GM18907 (cell line): ENCODE data around the gene STRADA.

Experiments
- ATAC-seq: cut with Tn5 transposase; IDR thresholded peaks from one replicate; pipeline ENCODE4 v1.9.1; 2021; ENCODE audit warnings: mild to moderate bottlenecking, moderate library complexity; ENCODE audit not compliant: unreplicated experiment

STRADA gene

DNA sequence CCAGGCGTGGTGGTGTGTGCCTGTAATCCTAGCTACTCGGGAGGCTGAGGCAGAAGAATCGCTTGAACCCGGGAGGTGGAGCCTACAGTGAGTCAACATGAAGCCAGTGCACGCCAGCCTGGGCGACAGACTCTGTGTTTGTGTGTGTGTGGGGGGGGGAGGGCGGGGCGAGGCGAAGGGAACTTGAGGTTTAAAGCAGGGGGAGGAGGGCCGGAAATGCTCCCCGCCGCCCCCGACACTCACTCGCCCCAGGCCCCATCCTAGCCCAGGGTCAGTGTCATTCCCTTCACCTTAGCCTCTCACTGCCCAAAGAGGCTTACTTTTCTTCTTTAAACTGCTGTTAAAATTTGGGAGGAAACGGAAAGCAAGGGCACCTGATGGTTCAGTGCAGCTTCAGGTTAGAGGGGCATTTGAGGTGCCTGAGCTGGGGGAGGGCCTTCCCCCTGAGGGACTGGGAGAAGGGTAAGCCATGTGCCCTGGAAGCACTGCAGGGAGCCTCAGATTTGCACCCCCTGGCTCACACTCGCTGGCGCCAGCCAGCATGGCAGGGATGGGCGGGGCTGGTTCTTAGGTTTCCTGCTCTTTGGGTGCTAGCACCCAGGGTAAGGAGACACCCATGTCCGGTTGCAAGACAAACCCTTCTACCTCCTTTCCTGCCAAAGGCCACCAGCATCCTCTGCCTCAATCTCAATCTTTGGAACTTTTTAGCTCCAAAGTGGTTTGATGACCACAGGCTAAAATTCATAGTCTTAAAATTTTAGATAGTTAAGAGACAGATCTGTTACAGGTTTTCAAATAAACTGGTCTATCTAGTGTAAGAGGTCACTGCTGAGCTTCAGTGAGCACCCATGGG is 39.5 kb downstream of the STRADA start:
- no peak for ATAC-seq

DNA sequence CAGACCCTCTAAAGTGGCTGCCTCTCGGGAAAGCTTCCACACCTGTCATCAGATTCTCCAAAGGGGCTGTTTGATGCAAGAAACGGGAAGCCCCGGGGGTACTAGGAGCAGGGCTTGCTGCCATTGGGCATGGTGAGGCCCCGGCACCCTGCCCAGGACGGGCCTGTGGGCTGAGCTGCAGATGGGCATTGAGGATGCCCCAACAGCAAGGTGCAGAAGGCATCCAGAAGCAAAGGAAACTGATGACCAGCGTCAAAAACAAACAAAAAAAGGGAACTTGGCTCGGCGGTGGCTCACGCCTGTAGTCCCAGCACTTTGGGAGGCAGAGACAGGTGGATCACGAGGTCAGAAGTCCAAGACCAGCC is 40.2 kb downstream of the STRADA start:
- no peak for ATAC-seq

DNA sequence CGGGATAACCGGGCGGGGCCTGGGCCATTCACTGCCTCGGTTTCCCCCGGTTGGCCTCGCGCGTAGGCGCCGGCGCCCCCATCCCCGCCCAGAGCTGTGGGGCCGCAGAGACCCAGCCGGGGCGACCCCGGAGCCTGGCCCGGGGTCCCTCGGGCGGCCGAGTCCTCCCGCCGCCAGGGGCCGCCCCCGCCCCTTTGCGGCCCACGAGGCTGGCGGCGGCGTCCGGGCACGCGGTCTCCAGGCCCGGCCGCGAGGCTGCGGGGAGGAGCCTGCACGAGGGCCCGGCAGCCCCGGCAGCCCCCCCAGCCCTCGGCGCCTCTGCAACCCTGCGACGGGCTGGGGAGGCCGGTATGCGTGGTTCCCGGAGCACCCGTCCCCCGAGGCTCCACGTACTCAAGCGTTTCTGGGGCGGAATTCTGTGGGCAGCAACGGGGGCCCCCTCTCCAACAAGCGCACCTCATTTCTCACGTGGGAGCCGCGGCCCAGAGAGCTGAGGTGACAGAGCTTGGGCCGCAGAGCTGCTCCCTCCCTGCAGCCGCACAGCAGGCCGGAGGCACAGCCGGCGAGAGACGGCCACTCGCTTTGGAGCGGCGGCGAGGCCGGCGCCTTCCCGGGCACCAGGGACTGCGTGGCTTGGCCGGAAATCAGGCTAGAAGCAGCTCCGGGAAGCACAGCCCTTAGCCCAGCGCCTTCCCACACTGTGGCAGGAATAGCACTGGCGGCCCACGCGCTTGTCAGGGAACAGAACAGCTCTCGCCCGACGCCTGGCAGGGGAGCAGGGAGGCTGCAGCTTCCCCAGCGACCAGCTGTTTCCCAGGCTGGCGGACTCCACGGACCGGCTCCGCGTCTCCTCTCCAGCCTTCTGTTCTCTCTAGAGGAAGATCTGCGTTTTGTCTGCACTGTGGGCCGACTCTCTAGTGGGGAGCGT is 40.8 kb downstream of the STRADA start:
- ATAC-seq = no peak

DNA sequence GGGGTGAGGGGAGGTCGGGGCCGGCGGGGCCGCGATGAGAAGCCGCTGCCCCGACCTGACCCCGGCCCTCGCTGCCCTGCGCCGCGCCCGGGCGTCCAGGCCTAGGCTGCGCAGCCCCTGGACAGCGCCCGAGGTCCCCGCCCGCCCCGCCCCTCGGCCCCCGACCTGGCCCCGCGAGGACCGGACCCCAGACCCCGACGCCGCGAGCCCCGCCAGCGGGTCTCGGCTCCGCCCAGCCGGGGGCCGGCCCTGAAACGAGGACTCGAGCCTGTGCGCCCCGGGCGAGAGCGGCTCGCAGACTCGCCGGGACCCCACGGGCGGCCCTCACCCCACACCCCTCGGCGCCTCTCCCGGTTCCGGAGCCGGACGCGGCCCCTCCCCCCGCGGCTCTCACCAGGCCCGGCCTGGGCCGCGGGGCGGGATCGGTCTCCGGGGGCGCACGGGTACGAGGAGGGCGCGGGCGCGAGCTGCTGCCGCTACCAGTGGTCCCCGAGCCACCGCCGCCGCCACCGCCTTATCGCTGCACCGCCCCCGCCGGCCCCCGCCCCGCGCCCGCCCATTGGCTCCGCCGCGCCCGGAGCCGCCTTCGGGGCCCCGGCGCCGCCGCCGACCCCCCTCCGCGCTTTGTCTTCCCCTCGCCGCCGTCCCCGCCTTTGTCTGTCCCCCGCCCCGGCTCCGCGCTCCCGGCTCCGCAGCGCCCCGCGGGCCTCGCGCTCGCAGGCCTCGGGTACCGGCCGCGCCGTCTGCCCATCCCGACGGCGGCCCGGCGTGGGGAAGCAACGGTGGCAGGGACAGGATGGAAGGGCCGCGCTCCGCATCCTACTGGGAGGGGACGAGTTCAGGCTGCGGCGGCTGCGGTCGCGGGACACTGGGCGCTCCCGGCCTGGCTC is 41.7 kb downstream of the STRADA start, which contains the start of gene LIMD2:
LIMD2 (minus strand) TSS at position 488 of the 890 bp plus-strand sequence. CDS start 827 bp downstream, outside the sequence.
- peak; percentile 13 for ATAC-seq

DNA sequence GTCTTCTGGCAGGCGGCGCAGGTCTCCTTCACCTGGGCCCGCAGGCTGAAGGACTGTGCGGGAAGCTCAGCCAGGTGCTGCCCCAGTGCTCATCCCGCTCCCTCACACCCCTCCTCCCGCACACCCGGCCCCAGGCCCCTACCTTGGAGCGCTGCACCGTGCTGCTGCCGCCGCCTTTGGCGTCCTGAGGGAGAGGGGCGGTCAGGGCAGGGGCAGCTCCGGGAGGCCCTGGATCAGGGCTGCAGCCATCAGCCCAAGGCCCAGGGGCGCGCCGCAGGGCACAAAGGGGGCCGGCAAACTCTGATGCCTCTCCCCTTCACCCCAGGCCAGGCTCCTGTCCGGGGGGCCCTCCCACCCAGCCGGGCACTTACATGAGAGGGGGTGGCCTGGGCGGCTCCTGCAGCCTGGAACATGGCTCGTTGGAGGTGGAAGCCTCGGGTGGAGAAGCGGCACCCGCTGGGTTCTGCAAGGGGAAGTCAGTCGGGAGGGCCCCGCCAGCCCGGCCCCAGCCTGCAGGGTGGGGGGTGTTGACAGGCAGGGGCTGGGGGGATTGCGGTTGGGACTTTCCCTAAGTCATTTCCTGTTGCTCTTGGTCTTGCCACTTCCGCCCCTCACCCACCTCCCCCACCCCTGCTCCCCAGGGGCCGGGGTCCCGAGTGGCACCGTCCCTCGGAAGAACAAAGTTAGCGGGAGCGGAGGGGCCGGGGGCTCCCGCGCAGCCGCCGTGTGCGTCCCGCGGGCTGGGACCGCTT is 42.5 kb downstream of the STRADA start:
- peak; percentile 39 for ATAC-seq

DNA sequence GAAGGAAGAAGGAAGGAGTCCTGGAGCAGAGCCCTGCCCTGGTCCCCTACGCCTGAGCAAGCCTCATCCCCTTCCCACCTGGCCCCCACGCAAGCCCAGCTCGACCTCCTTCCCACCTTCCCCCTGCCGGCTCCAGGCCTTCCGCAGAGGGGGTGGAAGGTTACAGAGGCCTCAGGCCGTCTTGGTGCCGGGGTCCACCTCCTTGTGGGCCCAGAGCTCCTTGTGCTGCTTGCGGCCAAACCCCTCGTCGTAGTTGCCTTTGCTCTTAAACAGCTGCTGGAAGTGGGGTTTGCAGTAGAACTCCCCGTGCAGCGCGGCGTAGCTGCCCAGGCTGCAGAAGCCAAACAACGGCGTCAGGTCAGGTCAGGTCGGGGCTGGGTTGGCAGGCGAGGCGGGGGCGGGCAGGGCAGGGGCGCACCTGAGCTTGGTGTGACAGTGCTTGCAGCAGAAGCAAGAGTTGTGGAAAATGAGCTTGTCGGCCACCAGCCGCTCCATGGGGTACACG is 43.2 kb downstream of the STRADA start:
- no peak for ATAC-seq

DNA sequence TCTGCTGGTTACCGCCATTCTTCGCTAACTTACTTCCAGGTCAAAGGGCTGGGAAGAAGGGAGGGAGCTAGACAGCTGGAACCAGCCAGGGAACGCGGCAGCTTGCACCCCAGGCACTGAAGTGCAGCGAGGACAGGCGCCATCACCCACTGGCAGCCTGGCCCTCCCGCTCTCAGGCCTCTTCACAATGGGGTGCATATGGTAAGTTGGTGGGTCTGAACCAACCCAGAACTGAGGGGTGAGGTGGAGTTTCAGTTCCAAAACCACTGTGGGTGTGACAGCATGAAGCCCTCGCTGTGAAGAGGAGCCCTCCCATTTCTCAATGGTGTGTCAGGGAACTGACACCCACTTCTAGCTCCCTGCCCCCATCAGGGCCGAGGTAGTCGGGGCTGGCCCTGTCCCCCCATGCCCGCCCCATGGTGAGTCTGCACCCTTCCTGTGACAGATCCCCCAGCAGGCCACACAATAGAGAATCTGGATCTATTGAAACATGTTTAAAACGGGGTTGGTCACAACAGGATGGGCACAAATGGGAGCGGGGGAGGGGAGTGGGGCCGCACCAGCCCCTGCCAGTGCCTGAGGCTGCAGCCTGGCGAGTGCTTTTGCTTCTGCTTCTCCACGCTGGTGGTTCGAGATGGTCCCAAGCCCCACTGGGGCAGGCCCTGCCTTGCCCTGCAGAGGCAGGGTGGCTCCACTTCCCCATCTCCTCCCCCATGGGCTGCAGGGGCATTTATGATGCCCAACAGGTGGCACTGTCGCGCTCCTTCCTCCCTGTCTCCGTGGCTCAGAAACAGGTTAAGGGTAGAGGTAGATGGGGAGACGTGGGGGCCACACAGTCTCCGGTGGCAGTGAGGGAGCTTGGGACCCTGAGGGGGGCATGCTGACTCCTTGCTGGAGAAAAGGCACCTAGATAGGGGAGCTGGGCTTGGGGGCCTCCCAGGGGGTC is 44.0 kb downstream of the STRADA start:
- peak; percentile 26 for ATAC-seq

DNA sequence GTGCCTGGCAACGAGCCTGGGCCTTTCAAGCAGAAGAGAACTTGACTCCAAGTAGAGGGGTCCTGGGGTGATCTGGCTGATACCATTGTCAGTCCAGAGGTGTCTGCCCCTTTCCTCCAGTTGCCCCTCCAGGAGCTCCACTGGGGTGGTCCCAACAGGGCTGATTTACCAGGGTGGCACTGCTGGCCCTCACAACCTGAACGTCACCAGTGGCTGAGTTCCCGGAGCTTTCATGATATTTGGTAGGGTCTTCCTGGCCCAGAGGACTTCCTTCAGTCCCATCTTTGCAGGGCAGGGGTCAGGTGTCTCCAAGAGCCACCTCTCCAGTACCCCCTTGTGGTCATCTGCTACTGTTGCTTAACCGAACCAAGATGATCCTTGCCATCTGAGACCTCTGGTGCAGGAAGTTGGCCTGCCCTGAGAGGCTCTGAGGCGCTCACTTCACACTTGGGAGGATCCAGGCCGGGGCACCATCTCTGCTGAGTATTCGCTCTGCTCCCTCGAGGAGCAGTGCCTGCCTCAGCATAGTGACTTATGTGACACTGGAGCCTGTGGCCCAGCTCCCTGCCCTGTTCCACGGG is 45.1 kb downstream of the STRADA start:
- ATAC-seq = no peak

DNA sequence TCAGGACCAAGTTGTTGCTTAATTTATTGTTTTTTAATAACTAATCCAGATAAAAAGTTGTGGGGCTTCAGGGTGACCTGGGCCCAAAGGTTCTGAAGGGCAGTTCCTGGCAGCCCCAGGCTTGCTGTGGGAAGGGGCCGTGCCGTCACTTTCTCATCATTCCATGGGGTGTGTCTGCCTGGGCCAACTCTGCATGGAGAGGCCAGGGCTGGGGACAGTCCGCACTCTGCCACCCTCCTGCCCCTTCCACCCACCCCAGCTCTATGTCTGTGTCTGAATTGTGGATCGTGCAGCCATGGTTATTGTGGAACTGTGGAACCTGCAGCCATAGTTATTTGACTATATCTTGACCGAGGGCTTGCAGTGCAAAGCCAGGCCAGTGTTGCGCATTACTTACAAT is 45.7 kb downstream of the STRADA start:
- ATAC-seq = no peak

DNA sequence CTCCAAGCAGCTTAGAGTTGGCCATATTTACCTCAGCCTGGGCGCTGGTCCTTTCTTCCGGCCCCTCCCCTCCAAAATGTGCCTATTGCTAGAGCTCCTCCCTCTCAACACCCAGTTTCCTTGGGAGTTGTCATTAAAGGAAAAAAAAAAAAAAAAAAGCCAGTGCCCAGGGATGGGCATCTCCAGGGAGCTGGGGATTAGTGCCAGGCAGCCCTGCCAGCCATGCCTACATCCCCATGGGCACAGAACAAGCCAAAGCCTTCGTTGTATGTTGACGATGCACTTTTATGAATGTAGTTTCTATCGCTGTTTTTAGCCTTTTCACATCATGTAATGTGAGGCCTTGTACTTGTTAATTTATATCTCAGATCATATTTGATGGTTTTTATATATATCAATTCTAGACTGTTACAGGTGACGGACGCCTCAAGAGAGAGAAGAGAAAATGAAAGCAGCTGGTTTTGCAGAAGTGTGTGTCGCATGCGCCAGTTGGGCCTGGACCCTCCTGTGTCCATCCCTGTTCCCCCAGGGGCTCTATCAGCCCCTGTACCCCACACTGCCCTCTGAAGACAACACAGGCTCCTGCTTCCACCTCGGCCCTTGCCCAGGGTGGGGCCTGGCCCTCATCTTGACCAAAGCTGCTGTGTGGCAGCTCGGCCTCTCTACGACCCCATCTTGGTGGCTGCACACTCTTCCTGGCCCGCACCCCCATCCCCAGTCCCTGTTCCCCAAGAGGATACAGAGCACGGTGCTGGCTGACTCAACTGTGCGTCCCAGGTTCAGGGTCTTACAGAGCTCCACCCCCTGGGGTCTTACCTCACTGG is 46.4 kb downstream of the STRADA start:
- no peak for ATAC-seq

DNA sequence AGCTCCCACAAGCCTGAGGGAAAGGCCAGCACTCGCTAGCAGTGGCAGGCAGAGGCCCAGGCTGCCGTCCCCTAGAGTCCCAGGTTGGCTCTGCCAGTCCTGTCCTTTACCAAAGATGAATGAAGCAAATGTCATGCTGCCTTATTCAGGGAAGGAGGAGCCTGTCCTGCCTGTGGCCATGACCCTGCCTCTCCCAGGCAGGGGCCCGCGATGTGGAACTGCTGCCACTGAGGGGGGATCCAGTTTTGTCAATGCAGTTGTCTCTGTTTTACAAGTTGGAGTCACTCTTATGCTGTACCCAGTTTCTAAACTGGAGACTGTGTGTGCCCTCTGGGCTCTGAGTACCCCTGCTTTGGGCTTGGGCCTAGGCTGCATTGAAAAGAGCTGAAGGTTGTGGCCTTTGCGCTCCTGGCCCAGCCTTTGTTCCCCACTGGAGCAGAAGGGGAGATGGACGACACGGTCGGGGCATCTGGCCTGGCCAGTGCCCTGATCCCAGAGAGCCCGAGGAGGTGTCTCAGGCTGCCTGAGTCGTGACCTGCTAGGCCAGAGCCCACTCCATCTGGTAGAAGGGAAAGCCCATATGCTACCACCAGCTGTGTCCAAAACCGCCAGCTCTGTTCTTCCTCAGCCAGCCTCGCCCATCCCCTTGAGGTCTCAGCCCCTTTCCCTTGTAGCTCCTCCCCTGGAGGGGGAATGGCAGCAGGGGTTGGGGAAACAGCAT is 47.2 kb downstream of the STRADA start:
- ATAC-seq = no peak

DNA sequence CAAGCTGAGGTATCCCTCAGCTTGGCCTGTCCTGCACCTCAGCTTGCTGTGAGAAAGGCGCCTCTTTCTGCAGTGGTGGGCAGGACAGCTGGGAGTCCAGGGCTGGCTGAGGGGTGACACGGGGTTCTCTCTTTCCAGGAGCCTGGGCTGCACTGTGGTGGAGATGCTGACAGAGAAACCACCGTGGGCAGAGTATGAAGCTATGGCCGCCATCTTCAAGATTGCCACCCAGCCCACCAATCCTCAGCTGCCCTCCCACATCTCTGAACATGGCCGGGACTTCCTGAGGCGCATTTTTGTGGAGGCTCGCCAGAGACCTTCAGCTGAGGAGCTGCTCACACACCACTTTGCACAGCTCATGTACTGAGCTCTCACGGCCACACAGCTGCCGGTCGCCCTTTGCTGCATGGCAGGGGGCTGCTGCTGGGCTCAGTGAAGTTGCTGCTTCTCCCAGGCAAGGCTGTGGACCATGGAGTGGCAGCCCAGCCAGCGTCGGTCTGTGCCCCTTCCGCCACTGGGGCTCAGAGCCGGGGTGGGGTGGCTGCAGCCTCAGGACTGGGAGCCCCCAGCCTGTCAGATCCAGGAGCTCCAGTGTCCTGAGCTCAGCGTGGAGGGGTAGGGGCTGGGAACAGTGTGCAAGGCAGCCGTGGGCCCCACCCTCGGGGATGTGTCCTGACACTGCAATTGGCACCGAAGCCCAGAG is 48.0 kb downstream of the STRADA start:
- no peak for ATAC-seq

DNA sequence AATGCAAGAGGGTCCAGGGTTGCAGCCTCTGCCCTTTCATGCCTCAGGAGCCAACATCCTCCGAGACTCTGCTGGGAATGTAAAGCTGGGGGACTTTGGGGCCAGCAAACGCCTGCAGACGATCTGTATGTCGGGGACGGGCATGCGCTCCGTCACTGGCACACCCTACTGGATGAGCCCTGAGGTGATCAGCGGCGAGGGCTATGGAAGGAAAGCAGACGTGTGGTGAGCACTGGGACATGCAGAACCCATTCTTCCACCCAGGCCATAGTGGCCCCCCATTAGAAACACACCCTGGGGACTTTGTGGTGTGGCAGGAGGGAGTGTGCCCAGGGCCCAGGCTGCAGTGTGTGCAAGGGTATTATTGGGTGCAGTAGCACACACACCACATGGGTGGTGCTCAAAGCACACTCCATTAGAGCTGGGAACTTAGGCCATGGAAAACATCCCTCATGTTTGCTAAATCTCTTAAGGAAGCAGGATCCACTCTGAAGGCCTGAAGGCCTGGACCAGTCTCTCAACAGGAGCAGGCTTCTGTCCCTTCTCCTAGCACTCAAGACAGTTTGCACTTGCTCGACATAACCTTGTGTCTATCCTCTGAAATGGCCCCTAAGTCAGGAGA is 49.3 kb downstream of the STRADA start:
- ATAC-seq = no peak

DNA sequence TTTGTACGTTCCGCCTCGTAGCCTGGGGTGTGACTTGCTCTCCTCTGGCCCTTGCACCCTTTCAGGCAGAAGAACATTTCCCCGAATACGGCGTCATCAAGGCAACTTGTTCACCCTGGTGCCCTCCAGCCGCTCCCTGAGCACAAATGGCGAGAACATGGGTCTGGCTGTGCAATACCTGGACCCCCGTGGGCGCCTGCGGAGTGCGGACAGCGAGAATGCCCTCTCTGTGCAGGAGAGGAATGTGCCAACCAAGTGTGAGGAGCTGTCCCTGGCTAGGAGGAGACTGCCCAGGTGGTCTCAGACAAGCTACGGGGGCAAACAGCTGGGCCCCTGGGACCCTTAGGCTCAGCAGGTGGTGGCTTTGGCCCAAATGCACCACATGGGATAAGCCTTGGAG is 52.1 kb downstream of the STRADA start:
- no peak for ATAC-seq

DNA sequence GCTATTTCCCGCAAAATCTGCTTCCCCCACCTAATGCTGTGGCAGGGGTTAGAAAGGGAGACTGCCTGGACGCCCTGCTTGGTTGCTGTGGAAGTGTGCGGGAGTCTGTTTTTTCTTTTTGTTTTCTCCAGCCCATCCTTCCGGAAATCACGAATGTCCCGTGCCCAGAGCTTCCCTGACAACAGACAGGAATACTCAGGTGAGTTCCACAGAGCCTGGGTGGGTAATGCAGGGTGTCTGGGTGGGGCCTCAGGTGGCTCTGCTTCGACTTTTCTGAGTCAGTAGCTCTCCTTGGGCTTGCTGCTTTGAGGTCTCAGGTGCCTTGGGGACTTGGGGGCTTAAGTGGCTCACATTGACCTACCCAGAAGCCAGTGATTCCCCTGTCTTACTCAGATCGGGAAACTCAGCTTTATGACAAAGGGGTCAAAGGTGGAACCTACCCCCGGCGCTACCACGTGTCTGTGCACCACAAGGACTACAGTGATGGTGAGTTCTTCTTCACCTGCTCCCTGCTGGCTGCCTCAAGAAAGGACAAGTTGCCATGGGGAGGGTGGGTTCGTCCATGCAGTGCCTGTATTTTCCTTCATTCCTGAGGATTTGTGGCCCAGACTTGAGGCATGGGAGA is 53.1 kb downstream of the STRADA start:
- ATAC-seq = no peak
